Stomach smooth muscle (tissue), 2 donors: ENCODE measurements around the gene FCHO2.

Experiments
- H3K27ac ChIP-seq: one replicate; pipeline ENCODE4 v1.7.0; 2013; ENCODE audit warnings: mild to moderate bottlenecking, low read length, inconsistent platforms
- H3K27me3 ChIP-seq, 2 donors: one replicate each; pipeline ENCODE4 v1.7.0; 2013; ENCODE audit warnings: low read length in 2 of 2; ENCODE audit not compliant: insufficient read depth in 2 of 2, control insufficient read depth in 1 of 2
- H3K36me3 ChIP-seq, 2 donors: one replicate each; pipeline ENCODE4 v1.7.0; 2013; ENCODE audit warnings: low read length in 2 of 2; ENCODE audit not compliant: control insufficient read depth in 2 of 2, insufficient read depth in 2 of 2
- H3K4me1 ChIP-seq: one replicate; pipeline ENCODE4 v1.7.0; 2013; ENCODE audit warnings: low read length; ENCODE audit not compliant: control insufficient read depth, insufficient read depth
- H3K4me3 ChIP-seq, 2 donors: one replicate each; pipeline ENCODE4 v1.7.0; 2013; ENCODE audit warnings: low read length in 2 of 2
- H3K9ac ChIP-seq, 2 donors: one replicate each; pipeline ENCODE4 v1.7.0; 2013; ENCODE audit warnings: low read length in 2 of 2, mild to moderate bottlenecking in 1 of 2
- H3K9me3 ChIP-seq, 2 donors: one replicate each; pipeline ENCODE4 v1.7.0; 2013; ENCODE audit warnings: low read length in 2 of 2; ENCODE audit not compliant: control insufficient read depth in 2 of 2
- donor health status: healthy.
- donor health status: Pancreatic carcinoma.

Gene FCHO2

DNA sequence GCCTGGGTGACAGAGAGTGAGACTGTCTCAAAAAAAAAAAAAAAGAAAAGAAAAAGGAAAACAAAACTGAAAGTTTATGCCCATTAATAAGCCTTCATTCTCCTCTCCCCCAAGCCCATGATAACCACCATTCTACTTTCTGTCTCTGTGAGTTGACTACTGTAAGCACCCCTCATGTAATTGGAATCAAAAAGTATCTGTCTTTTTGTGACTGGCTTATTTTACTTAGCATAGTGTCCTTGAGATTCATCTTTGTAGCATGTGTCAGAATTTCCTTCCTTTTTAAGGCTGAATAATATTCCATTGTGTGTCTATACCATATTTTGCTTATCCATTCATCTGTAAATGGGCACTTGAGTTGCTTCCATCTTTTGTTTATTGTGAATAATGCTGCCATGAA, 150.5 kb downstream of the FCHO2 start:
- no peaks in the 10 kb centered on the region for H3K27me3 ChIP-seq
- H3K27ac ChIP-seq, result no peak overlapping the region
- no peak overlapping the region for H3K4me3 ChIP-seq
- no peaks in the 10 kb centered on the region for H3K9me3 ChIP-seq
- H3K9ac ChIP-seq, result no peak overlapping the region
- H3K4me1 ChIP-seq, result no peaks in the 10 kb centered on the region
- H3K36me3 ChIP-seq, result no peaks in the 10 kb centered on the region

DNA sequence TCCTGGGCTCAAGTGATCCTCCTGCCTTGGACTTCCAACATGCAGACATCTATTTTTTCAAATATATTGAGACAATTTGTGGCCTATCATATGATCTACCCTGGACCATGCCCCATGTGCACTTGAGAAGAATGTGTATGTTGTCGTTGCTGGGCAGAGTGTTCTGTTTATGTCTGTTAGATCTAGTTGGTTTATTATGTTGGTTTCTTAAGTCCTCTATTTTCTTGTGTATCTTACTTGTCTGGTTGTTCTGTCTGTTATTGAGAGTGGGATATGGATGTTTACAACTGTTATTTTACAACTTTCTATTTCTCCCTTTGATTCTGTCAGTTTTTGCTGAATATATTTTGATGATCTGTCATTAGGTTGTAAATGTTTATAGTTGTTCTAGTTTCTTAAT, 154.3 kb downstream of the FCHO2 start:
- no peaks in the 10 kb centered on the region for H3K27me3 ChIP-seq
- no peaks in the 10 kb centered on the region for H3K36me3 ChIP-seq
- no peaks in the 10 kb centered on the region for H3K4me1 ChIP-seq
- no peak overlapping the region for H3K27ac ChIP-seq
- no peaks in the 10 kb centered on the region for H3K9me3 ChIP-seq
- H3K4me3 ChIP-seq, result no peak overlapping the region
- H3K9ac ChIP-seq, result no peak overlapping the region

- Histone ChIP-seq H3K9ac (no peak overlapping the region), H3K27me3 (no peaks in the 10 kb centered on the region), H3K9me3 (no peaks in the 10 kb centered on the region), H3K4me1 (no peaks in the 10 kb centered on the region), H3K27ac (no peak overlapping the region), H3K36me3 (no peaks in the 10 kb centered on the region), H3K4me3 (no peak overlapping the region)
These were observed 155.7 kb downstream of the FCHO2 start for GRCh38 chr5:73111536-73111935.

GRCh38 chr5:73112359-73112758, 156.5 kb downstream of the FCHO2 start:
- peaks cover 0 to under 1% of the 10 kb centered on the region in 2 donors for H3K9me3 ChIP-seq
- no peak overlapping the region for H3K4me3 ChIP-seq
- H3K36me3 ChIP-seq, result no peaks in the 10 kb centered on the region
- no peak overlapping the region for H3K9ac ChIP-seq
- no peak overlapping the region for H3K27ac ChIP-seq
- no peaks in the 10 kb centered on the region for H3K4me1 ChIP-seq
- no peaks in the 10 kb centered on the region for H3K27me3 ChIP-seq

GRCh38 chr5:73114044-73114688, 158.3 kb downstream of the FCHO2 start:
- Histone ChIP-seq H3K36me3 (no peaks in the 10 kb centered on the region), H3K27me3 (no peaks in the 10 kb centered on the region), H3K9ac (no peak overlapping the region), H3K4me3 (no peak overlapping the region), H3K27ac (no peak overlapping the region), H3K4me1 (no peaks in the 10 kb centered on the region), H3K9me3 (peaks cover 0 to 4% of the 10 kb centered on the region in 2 donors)

- Histone ChIP-seq H3K9ac (no peak overlapping the region), H3K4me3 (no peak overlapping the region), H3K27me3 (peaks cover 0 to 5% of the 10 kb centered on the region in 2 donors), H3K27ac (no peak overlapping the region), H3K36me3 (no peaks in the 10 kb centered on the region), H3K9me3 (peaks cover 0 to 4% of the 10 kb centered on the region in 2 donors), H3K4me1 (peaks cover 6% of the 10 kb centered on the region)
These were observed 159.7 kb downstream of the FCHO2 start for GRCh38 chr5:73115399-73116051.

- Histone ChIP-seq H3K4me1 (peaks cover 6% of the 10 kb centered on the region), H3K27ac (no peak overlapping the region), H3K9me3 (peaks cover 0 to 4% of the 10 kb centered on the region in 2 donors), H3K4me3 (no peak overlapping the region), H3K9ac (no peak overlapping the region), H3K36me3 (no peaks in the 10 kb centered on the region), H3K27me3 (peaks cover 6 to 9% of the 10 kb centered on the region in 2 donors)
These were observed 160.7 kb downstream of the FCHO2 start for GRCh38 chr5:73116506-73116905.

- H3K4me3 ChIP-seq, result no peak overlapping the region
- H3K27ac ChIP-seq, result no peak overlapping the region
- peaks cover 6% of the 10 kb centered on the region for H3K4me1 ChIP-seq
- H3K27me3 ChIP-seq, result peaks cover 6 to 9% of the 10 kb centered on the region in 2 donors
- no peaks in the 10 kb centered on the region for H3K36me3 ChIP-seq
- peaks cover 0 to 4% of the 10 kb centered on the region in 2 donors for H3K9me3 ChIP-seq
- no peak overlapping the region for H3K9ac ChIP-seq
These were observed 161.4 kb downstream of the FCHO2 start for GRCh38 chr5:73117088-73117740.

GRCh38 chr5:73118391-73118973, 162.6 kb downstream of the FCHO2 start:
- Histone ChIP-seq H3K9me3 (peaks cover 0 to 4% of the 10 kb centered on the region in 2 donors), H3K27me3 (peaks cover 6 to 12% of the 10 kb centered on the region in 2 donors), H3K4me1 (peaks cover 6% of the 10 kb centered on the region), H3K36me3 (no peaks in the 10 kb centered on the region), H3K9ac (no peak overlapping the region), H3K27ac (no peak overlapping the region), H3K4me3 (no peak overlapping the region)

- Histone ChIP-seq H3K9me3 (peaks cover 0 to 4% of the 10 kb centered on the region in 2 donors), H3K4me1 (peaks cover 6% of the 10 kb centered on the region), H3K9ac (no peak overlapping the region), H3K4me3 (peak overlapping the region in 1 of 2 donors; percentile 59), H3K27ac (no peak overlapping the region), H3K36me3 (no peaks in the 10 kb centered on the region), H3K27me3 (peaks cover 6 to 17% of the 10 kb centered on the region in 2 donors)
These were observed 163.8 kb downstream of the FCHO2 start for GRCh38 chr5:73119451-73120157.
